ENCODE results near the gene PAPLN.

GRCh38 chr14:73236157-73236556 is 1.1 kb upstream of the PAPLN start:
- TF ChIP-seq CTCF (conservative IDR thresholded peaks at IDR 0.05), result no peak
- TF ChIP-seq ZFX (IDR thresholded peaks at IDR 0.05), result no peak

Measured in C4-2B (cell line).